ENCODE measurements around the gene CNST. TPM values are rescaled to one million over a fixed set of nuclear protein-coding genes. Genes with fewer than 3 reads are reported as not detected.
A peak's percentile ranks its signal among the peaks of the same experiment; 100 is the strongest.

The CNST gene
- total and polyA plus RNA-seq, 2 of the 13 experiments (the other 11 are each of a cell fraction or from before 2014, with no cell fraction given), result 6.3 to 12.4 TPM

DNA sequence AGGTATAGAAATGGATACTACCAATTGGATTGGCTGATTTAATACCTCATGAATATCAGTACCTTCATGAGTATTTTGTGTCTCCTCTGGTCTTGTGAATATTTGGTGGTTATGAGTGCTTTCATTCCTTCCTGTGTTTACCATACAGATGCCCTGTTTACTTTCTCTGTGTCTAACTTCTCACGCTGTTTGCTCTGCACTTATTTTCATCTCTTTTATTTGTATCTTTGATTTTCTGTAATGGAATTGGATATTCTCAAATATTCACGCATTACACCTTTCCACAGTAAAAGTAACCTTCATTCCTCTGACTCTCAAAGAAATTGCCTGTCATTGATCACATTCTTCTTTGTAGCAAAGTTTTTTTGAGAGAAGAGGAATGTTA is 16.8 kb downstream of the CNST start (continued):
- TF ChIP-seq, protein P1, sequence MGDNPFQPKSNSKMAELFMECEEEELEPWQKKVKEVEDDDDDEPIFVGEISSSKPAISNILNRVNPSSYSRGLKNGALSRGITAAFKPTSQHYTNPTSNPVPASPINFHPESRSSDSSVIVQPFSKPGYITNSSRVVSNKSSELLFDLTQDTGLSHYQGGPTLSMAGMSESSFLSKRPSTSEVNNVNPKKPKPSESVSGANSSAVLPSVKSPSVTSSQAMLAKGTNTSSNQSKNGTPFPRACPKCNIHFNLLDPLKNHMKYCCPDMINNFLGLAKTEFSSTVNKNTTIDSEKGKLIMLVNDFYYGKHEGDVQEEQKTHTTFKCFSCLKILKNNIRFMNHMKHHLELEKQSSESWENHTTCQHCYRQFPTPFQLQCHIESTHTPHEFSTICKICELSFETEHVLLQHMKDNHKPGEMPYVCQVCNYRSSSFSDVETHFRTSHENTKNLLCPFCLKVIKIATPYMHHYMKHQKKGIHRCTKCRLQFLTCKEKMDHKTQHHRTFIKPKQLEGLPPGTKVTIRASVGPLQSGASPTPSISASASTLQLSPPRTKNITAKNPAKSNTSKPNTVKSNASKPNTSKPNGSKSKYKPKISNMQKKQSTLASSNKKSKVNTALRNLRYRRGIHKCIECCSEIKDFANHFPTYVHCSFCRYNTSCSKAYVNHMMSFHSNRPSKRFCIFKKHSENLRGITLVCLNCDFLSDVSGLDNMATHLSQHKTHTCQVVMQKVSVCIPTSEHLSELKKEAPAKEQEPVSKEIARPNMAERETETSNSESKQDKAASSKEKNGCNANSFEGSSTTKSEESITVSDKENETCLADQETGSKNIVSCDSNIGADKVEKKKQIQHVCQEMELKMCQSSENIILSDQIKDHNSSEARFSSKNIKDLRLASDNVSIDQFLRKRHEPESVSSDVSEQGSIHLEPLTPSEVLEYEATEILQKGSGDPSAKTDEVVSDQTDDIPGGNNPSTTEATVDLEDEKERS (CRISPR knock-in tag; IDR thresholded peaks at IDR 0.05), result 0 out of 2 replicates have a peak, but pooled peaks have one; percentile 23
- TF ChIP-seq SIN3B (IDR thresholded peaks at IDR 0.05; ENCODE audit: low read length) (no peak), U2AF1 (optimal IDR thresholded peaks at IDR 0.05; ENCODE audit: low read depth, low read length) (no peak), HNRNPUL1 (IDR thresholded peaks at IDR 0.05; ENCODE audit: low read depth, low read length) (no peak), NR2F2 (IDR thresholded peaks at IDR 0.05; ENCODE audit: borderline replicate concordance, low read depth) (no peak), GPN1 (CRISPR knock-in tag; IDR thresholded peaks at IDR 0.05; ENCODE audit: borderline replicate concordance) (no peak), IRX3 (CRISPR knock-in tag; IDR thresholded peaks at IDR 0.05; ENCODE audit: borderline replicate concordance, low read depth) (no peak)

DNA sequence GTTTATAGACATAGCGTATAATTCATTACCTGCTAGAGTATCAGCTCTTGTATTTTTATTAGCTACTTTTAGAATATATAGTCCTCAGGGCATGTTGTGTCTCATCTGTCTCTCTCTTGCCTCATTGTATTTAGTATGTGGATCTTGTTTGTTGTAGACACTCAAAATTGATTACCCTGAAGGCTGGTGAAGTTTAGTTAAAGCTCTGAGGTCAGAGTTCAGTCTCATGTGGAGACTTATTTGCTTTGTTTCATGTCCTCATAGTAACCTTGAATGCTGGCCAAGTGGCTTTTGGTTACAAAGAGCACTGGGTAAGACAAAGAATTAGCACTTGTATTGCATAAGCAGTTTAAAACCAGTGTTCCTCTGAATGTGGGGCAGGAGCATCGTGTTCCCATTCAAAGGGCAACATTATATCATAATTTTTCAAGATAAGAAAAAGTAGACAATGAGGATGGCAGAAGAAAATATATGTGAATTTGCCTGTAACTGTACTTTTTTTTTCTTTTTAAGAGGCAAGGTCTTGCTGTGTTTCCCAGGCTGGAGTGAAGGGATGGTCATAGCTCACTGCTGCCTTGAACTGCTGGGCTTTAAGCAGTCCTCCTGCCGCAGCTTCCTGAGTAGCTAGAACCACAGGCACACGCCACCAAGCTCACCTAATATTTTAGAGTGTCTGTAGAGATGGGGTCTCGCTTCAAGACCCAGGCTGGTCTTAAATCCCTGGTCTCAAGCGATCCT is 17.4 kb downstream of the CNST start:
- Histone ChIP-seq H3K79me2 (ENCODE audit: insufficient read depth, low read length) (peaks cover 50% of the 10 kb centered on the region), H3K36me3 (replicated peaks in 1 of 2; ENCODE audit: control insufficient read depth in 1 of 2, insufficient read depth in 2 of 2, low read length in 2 of 2) (no peaks in the 10 kb centered on the region; a peak in 1 of 5 replicates), H3K27ac (ENCODE audit: extremely low read length, insufficient read depth, low read length) (peak overlapping the region; percentile 86), H3K9ac (ENCODE audit: insufficient read depth, low read depth, low read length) (peak overlapping the region; percentile 68), H3K4me3 (replicated peaks in 1 of 3; ENCODE audit: insufficient read depth in 1 of 3, low read depth in 2 of 3, low read length in 3 of 3) (peak overlapping the region; percentile 55 to 70 (median 58); a peak in 5 of 6 replicates), H3K4me2 (ENCODE audit: low read depth, low read length) (peak overlapping the region; percentile 94), H2AFZ (ENCODE audit: low read length) (no peak overlapping the region), H3K4me1 (ENCODE audit: insufficient read depth, low read length) (peaks cover 87% of the 10 kb centered on the region), H4K20me1 (ENCODE audit: insufficient read depth, low read length) (no peaks in the 10 kb centered on the region), H3K9me3 (ENCODE audit: low read length) (no peaks in the 10 kb centered on the region), H3K27me3 (ENCODE audit: control insufficient read depth in 1 of 2, insufficient read depth in 2 of 2, low read length in 2 of 2) (no peaks in the 10 kb centered on the region)
- intact Hi-C loops (cut with micrococcal nuclease; ENCODE audit: unreplicated experiment) (loop anchor here (1.0 kb wide), 1 partner anchor 17 kb away; the partner anchor contains the start of genes CNST and TFB2M), in situ Hi-C loops (cut with HindIII; ENCODE audit: extremely low pct_ligation_motif_present, low pct_unique_long_range_greater_than_20kb) (no loop called here)
- DNase-seq (ENCODE audit: low spot score) (peak; percentile 98), FAIRE-seq (peak; percentile 85), ATAC-seq (peak; percentile 81)
- WGBS (ENCODE audit: low lambda C conversion rate), result 50% methylated on average over 4 of the region's 6 CpGs
- CTCF ChIA-PET (ENCODE audit: low intra/inter-chr PET ratio, low total read pairs), result no interaction called here
- POLR2A ChIA-PET, result interaction anchor here (1.1 to 3.6 kb wide), 5 partner anchors 10 to 124 kb away, joined by 3 to 34 read pairs (median 7); partner anchors contain the start of genes CNST and TFB2M
- BruUV-seq (replicated peaks), result no TSS peak
- no peak for TF ChIP-seq ZNF253 (CRISPR knock-in tag; IDR thresholded peaks at IDR 0.05; ENCODE audit: borderline replicate concordance)
- peak; percentile 98 for TF ChIP-seq NFIC (IDR thresholded peaks at IDR 0.05; ENCODE audit: low read length)
- TF ChIP-seq, protein P2, sequence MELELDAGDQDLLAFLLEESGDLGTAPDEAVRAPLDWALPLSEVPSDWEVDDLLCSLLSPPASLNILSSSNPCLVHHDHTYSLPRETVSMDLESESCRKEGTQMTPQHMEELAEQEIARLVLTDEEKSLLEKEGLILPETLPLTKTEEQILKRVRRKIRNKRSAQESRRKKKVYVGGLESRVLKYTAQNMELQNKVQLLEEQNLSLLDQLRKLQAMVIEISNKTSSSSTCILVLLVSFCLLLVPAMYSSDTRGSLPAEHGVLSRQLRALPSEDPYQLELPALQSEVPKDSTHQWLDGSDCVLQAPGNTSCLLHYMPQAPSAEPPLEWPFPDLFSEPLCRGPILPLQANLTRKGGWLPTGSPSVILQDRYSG (CRISPR knock-in tag; IDR thresholded peaks at IDR 0.05), result no peak
- TF ChIP-seq, protein P3, sequence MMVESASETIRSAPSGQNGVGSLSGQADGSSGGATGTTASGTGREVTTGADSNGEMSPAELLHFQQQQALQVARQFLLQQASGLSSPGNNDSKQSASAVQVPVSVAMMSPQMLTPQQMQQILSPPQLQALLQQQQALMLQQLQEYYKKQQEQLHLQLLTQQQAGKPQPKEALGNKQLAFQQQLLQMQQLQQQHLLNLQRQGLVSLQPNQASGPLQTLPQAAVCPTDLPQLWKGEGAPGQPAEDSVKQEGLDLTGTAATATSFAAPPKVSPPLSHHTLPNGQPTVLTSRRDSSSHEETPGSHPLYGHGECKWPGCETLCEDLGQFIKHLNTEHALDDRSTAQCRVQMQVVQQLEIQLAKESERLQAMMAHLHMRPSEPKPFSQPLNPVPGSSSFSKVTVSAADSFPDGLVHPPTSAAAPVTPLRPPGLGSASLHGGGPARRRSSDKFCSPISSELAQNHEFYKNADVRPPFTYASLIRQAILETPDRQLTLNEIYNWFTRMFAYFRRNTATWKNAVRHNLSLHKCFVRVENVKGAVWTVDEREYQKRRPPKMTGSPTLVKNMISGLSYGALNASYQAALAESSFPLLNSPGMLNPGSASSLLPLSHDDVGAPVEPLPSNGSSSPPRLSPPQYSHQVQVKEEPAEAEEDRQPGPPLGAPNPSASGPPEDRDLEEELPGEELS (CRISPR knock-in tag; IDR thresholded peaks at IDR 0.05), result peak; percentile 96
- TF ChIP-seq FOXK2 (IDR thresholded peaks at IDR 0.05), result no peak
- TF ChIP-seq, protein P4, sequence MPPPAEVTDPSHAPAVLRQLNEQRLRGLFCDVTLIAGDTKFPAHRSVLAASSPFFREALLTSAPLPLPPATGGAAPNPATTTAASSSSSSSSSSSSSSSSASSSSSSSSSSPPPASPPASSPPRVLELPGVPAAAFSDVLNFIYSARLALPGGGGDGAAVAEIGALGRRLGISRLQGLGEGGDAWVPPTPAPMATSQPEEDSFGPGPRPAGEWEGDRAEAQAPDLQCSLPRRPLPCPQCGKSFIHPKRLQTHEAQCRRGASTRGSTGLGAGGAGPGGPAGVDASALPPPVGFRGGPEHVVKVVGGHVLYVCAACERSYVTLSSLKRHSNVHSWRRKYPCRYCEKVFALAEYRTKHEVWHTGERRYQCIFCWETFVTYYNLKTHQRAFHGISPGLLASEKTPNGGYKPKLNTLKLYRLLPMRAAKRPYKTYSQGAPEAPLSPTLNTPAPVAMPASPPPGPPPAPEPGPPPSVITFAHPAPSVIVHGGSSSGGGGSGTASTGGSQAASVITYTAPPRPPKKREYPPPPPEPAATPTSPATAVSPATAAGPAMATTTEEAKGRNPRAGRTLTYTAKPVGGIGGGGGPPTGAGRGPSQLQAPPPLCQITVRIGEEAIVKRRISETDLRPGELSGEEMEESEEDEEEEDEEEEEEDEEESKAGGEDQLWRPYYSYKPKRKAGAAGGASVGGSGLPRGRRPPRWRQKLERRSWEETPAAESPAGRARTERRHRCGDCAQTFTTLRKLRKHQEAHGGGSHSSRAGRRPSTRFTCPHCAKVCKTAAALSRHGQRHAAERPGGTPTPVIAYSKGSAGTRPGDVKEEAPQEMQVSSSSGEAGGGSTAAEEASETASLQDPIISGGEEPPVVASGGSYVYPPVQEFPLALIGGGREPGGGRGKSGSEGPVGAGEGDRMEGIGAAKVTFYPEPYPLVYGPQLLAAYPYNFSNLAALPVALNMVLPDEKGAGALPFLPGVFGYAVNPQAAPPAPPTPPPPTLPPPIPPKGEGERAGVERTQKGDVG (CRISPR knock-in tag; IDR thresholded peaks at IDR 0.05; ENCODE audit: borderline replicate concordance), result no peak

Data from HepG2 (cell line).